C1 segment of cervical spinal cord (tissue), 14 donors: Measurements from ENCODE around the gene TAPBPL.
"Not testable (repeated sequence)": the region's sequence is repeated elsewhere in the genome, so short reads cannot be mapped to it uniquely, and the experiment has no call there.

Experiments
- DNase-seq, 14 donors: peaks; one replicate each; lab custom pipeline; 2025; lab: John Stamatoyannopoulos, UW

TAPBPL gene, protein sequence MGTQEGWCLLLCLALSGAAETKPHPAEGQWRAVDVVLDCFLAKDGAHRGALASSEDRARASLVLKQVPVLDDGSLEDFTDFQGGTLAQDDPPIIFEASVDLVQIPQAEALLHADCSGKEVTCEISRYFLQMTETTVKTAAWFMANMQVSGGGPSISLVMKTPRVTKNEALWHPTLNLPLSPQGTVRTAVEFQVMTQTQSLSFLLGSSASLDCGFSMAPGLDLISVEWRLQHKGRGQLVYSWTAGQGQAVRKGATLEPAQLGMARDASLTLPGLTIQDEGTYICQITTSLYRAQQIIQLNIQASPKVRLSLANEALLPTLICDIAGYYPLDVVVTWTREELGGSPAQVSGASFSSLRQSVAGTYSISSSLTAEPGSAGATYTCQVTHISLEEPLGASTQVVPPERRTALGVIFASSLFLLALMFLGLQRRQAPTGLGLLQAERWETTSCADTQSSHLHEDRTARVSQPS

DNA sequence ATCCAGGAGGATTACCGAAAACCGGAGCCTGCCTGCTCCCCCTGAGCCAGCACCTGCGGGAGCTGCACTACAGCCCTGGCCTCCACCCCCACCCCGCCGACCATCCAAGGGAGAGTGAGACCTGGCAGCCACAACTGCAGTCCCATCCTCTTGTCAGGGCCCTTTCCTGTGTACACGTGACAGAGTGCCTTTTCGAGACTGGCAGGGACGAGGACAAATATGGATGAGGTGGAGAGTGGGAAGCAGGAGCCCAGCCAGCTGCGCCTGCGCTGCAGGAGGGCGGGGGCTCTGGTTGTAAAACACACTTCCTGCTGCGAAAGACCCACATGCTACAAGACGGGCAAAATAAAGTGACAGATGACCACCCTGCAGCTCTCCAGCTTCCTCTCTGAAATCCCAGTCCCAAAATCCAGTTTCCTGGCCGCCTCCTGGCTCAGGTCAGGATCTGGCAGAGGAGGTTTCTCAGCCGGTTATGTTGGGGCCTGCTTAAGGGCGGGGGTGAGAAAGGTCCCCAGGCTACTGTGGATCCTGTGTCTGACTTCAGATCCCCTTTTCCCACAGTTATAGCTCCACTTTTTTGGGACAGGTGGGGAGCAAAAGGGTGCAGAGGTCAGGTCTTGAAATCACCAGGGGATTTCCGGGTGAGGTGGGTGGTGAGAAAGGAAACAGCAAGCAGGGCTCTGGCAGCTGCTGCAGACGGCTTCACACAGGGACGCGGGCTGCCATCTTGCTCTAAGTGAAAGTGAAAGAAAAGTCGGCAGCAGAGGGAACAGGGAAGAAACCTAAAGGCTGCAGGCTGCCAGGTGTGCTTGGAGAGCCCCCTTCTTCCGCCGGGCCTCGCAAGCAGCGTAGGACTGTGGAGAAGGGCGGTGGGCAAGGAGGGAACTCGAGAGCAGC lies at the start of gene TAPBPL:
TAPBPL (plus strand) TSS at position 695 of the 897 bp plus-strand sequence. CDS start 207 bp downstream, outside the sequence.
- DNase-seq = peak in 13 of 14 donors; percentile 74 to 93 (median 87)

DNA sequence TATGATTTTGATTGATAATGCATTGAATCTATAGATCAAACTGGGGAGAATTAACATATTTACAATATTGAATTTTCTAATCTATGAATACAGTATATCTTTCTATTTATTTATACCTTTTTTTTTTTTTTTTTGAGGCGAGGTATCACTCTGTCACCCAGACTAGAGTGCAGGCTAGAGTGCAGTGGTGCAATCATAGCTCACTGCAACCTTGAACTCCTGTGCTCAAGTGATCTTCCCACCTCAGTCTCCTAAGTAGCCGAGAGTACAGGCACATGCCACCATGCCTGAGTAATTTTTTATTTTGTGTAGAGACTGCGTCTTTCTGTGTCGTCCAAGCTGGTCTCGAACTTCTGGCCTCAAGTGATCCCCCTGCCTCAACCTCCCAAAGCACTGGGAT lies 47.5 kb upstream of the TAPBPL start:
- no peak for DNase-seq

DNA sequence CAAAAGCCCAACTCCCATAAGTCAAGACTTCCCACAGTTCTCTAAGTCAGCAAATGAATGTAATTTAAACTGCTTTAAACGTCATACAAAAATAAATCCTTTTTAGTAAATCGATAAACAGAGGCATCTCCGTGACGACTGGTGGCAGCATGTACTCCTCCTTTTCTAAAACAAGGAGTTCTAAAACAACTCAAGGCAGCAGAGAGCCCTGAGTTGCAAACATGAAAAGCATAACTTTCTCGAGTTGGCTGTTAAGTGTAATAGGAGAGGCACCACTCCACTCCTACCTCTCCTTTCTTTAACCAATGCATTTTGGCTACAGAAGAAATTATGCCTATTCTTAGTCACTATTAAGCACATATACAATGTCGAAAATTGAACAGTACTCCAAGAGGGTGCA lies 45.9 kb upstream of the TAPBPL start:
- DNase-seq = no peak

DNA sequence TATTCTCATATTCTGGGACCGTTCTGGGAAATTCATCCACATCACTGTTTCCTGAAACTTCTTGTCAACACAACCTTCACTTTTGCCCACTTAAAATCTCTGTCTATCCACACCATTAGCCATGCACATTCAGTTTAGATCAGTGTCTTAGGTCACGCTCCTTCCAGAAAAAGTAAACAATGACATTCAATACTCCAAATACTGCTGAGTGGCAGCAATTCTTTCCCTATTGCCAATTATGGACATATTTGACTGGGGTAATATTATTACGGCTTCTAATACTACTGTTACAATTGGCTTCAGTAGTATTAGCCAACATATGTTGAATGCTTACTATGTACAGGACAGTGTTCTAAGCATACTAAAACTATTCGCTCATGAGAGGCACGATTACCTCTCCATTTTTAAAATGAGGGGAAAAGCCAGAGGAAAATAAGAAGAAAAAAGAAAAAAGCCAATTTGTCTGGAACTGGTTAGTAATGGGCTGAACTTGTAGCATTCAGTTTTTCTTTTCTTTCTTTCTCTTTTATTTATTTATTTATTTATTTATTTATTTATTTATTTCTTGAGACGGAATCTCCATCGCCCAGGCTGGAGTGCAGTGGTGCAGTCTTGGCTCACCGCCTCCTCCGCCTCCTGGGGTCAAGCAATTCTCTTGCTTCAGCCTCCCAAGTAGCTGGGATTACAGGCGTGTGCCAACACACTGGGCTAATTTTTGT lies 44.4 kb upstream of the TAPBPL start:
- DNase-seq = no peak

DNA sequence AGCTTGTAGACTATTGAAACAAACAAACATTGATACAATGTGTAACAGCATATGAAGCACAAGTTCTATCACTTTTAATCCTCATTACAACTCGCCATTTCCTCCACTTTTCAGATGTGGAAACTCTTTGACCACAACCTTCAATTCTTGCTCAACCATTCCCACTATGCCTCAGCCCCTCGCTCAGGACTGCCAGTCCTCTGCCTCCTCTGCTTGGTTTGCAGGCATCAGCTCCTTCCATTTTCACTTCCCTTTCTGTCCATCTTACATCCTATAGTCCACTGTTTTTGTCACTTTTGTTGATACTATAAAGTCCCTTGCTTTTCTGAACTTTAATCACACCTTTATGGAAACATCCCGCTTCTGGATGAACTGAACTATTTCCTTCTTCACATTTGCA lies 35.2 kb upstream of the TAPBPL start:
- peak in 2 of 14 donors; percentile 15 to 22 for DNase-seq

DNA sequence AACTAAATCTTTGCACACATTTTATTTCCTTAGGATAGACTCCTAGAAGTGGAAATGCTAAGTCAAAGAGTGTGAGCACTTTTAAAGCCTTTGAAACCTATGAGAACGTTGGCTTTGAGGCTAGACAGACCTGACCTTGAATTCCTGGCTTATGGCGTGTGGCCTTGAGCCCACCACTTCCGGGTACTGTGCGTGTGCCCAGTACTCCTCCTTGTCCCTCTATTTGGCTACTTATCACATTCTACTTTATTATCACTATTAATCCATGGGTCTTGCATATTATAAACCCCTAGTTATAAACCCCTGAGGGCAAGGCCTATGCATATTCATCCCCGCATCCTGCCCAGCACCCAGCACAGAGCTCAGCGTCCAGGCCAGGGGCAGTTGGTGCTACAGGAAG lies 33.0 kb upstream of the TAPBPL start:
- no peak for DNase-seq

DNA sequence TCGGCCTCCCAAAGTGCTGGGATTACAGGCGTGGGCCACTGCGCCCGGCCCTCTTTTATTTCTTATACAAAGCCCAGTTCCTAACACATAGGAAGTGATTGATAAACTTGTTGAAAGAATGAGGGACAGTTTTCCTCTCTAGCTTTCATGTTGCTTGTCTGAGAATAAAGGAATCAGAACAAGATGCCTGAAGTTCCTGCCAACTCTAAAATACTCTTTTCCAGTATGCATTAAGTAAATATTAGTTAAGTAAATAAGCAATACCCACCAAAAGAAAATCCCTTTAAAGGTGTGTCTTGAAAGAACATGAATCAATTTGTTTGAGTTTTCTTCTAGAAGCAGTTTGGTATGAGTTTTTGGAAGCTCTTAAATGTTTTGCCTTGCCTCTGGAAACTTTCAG lies 31.5 kb upstream of the TAPBPL start:
- no peak for DNase-seq

DNA sequence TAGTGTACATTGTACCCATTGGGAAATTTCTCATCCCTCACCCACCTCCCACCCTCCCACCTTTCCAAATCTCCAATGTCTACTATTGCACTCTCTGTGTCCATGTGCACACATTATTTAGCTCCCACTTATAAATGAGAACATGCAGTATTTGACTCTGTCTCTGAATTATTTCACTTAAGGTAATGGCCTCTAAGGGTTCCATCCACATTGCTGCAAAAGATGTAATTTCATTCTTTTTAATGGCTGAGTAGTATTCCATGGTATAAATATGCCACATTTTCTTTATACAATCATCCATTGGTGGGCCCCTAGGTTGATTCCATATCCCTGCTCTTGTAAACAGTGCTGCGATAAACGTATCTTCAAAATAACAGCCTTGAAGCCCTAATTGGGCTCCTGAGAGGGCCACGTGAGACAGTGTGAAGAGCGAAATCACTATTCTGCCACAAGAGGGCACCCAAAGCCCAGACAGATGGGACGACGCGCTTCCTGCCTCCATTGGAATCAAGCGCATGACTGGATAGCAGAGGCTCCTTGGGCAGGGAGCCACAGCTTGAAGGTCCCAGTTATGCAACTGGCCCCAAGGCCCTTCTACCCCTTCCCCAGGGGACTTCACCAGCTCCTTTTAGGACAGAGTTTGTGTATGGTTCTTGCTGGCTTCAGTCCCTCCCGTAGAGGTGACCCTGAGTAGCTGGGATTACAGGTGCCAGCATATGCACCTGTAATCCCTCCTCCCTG lies 28.4 kb upstream of the TAPBPL start:
- DNase-seq = peak in 13 of 14 donors; percentile 15 to 73 (median 63)

DNA sequence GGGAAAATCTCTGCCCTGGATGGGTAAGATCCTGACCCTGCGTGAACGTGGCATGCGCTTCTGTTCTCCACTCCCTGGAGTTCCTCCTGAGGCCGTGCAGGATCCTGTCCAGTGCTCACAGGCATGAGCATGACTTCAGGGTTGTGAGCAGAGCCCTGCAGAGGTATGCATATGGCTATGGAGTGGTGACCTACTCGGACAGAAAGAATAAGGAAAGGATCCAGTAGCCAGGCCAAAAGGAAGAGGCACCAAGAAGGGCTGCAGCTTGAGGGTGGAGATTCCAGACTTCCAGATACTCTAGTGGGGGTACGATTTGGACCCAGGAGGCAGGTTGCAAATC lies 27.9 kb upstream of the TAPBPL start:
- DNase-seq = peak in 1 of 14 donors; percentile 29

DNA sequence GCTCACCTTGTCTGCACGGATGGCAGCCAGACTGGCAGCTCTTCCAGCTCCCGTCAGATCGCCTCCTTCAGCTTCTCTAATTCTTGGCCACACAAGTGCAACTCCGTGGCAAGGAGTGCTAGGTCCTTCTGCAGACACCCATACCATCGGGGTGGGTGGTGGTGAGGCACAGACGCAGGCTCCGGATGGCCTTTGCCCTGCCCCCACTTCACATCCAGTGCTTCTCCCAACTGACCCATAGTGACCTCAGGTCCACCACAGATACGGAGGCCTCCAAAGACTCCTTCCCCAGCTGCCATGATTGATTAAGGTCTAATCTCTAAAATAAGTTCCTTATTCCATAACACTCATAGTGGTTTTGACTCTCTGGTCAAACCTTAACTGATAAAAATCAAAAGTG lies 27.0 kb upstream of the TAPBPL start:
- DNase-seq = no peak

DNA sequence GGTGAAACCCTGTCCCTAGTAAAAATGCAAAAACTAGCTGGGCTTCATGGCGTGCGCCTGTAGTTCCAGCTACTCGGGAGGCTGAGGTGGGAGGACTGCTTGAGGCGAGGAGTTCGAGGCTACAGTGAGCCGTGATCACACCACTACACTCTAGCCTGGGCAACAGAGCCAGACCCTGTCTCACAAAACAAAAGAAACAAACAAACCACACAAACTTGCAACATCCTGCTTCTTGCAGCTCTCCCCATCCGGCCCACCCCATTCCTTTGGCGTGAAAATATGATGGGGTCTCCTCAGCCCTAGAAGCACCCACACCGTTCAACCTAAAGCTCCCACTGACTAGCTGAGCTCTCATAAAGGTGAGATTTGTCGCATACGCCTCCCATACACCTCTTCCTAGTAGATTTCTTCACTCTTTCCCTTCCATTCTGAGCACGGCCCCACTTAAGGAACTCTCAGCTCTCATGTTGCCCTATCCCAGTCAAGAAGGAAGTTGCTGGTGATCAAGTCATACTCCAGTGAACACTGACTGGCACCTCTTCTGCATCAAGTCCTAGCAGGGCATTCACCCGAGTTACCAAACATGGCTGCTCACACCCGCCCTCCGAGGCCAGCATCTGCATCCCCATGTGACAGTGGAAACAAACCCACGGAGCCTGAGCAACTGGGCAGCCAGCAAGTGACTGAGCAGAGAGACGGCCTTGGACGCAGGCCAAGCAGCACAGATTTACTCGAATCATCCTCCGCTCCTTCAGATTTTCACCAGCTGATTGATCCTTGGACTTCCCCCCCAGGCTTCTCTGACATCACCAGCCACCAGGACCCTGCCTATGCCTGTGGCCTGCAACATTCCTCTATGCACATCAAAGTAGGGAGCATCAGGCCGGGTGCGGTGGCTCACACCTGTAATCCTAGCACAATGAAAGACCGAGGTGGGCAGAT lies 26.0 kb upstream of the TAPBPL start:
- peak in 5 of 14 donors; percentile 9 to 28 (median 21) for DNase-seq

DNA sequence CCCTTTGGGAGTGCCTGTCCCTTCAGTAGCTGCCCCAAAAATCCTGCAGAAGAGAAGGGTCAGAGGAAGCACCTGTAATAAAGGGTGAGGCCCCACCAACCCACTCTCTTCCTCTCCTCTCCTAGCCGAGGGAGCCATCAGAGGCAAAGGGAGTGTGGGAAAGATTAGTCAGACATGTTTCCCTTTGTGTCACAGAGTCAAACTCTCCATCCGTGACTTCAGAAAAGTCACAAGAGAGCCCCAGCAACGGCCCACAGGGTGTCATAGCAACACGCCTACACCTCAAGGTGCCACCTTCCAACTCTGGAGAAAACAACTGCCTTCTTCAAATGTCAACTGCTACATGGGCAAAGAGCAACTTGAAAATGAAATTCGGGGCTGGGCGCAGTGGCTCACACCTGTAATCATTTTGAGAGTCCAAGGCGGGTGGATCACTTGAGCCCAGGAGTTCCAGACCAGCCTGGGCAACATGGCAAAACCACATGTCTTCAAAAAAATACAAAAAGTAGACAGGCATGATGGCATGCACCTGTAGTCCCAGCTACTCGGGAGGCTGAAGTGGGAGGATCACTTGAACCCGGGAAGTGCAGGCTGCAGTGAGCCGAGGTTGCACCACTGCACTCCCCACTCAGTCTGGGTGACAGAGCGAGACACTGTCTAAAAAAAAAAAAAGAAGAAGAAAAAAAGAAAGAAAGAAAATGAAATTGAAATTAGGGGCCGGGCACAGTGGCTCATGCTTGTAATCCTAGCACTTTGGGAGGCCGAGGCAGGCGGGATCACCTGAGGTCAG lies 24.8 kb upstream of the TAPBPL start:
- DNase-seq = no peak

DNA sequence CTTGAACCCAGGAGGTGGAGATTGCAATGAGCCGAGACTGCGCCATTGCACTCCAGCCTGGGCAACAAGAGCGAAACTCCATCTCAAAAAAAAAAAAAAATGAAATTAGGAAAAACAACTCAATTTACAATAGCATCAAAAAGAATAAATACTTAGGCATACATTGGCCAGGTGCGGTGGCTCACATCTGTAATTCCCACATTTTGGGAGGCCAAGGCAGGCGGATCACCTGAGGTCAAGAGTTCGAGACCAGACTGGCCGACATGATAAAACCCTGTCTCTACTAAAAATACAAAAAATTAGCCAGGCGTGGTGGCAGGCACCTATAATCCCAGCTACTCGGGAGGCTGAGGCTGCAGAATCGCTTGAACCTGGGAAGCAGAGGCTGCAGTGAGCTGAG lies 24.0 kb upstream of the TAPBPL start:
- DNase-seq = not testable (repeated sequence)

DNA sequence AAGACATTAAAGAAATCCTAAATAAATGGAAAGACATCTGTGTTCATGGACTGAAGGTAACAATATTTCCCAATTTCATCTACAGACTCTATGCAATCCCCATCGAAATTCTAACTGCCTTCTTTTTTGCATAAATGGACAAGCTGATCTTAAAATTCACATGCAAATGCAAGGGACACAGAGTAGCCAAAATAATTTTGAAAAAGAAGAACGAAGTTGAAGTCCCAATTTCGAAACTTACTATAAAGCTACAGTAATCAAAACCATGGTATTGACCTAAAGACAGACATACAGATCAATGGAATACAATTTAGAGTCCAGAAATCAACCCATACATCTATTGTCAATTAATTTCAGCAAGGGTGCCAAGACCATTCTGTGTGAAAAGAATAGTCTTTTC lies 23.5 kb upstream of the TAPBPL start:
- DNase-seq = no peak

DNA sequence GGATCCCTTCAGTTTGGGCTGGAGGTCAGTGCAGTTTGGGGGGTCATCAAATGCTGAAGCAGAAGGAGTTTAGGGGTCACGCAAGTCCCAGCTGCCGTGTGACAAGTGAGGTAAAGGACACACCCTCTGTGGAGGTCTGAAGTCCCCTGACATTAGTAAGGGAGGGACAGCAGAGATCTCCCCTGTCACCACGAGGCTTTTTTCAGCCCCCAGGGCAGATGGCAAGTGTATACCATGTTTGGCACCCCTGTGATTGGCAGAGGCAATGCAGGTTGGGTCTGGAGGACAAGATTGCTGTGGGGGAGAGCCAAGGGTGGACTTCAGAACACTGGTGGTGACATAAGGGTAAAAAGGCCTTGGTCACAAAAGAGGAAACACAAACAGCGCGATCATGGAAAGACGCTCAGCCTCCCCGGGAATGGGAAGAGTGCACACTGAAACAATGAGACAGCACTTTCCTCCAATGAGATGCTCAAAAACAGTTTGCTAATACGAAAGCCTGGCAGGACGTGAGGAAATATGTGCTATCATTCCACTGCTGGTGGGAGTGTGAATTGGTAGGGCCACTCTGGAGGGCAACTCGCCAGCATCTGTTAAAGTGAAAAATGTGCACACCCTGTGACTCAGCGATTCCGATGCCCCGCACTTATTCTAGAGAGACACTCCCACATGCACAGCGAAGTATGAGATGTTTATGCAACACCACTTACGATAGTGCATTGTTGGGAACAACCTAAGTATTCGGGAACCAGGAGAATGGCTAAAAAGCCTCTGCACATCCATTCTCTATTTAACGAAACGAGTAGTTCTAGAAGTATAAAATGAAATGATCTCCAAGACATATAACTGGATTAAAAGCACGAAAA lies 21.5 kb upstream of the TAPBPL start:
- peak in 7 of 14 donors; percentile 29 to 56 (median 45) for DNase-seq

DNA sequence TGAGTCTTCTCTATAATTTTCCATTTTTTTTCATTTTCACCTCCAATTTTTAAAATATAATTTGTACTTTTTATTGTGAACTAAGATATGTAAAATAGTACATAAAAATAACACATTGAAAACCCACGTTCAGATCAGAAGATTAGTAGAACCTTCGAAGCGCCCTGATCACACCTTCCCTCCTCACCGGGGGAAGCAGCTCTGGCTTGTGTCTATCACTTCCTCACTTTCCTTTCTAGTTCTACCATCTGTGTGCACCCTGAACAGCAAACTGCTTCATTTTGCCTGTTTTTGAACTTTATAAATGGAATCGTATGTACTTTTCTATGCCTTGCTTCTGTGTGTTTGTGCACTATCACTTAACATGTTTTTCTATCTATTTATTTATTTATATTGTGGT lies 18.9 kb upstream of the TAPBPL start:
- DNase-seq = no peak

DNA sequence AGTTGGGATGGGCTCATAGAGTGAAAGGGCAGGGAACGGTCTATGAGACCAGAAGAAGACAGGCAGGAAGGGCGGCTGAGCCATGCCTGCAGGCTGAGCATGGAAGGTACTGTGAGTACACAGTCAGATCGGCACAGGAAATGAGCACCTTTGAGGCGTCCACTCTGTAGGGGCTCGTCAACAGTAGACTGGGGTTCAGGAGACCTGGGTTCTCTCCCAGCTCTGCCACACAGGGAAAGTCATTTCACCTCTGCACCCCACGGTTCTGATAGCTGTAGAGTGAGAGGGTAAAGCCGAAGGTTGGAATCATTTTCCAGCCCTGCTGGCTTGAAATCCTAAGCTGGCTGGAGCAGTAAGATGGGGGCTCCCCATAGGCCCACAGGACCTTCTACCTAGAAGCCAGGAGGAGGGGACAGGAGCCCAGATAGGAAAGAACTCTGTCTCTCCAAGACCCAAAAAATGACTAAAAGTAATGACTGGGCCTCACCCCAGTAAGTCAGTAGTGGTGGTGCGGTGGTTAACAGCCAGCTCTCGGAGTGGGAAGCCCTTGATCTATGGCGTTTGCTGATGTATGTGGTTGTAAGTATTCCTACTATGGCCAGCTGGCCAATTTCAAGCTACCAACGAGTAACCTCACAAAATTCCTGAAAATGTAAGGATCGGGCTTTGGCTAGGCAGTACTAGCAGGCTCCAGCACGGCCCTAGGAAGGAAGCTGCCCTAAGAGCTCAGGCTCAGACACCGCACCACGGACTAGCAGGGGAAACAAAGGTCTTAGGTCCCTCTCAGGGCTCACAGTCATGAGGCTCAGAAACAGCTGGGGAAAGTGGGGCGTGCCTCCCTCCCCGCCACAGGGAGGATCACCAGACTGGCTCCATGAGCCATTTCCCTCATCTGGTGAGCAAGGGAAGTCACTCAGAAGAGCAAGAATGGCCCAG lies 17.4 kb upstream of the TAPBPL start:
- DNase-seq = no peak
